GM23248 (cell line): ENCODE data around the gene ROS1. TPM values are rescaled to one million over a fixed set of nuclear protein-coding genes. Genes with fewer than 3 reads are reported as not detected.

Experiments used
- DNase-seq: peaks from one replicate; pipeline ENCODE4 v3.0.0-alpha.2; 2015
- H2AFZ ChIP-seq: fragments of 200-600 bp; sonication (generic); 2 replicates; pipeline ENCODE4 v1.6.1; 2016; ENCODE audit warnings: antibody characterized with exemption
- H3F3A ChIP-seq: fragments of 200-600 bp; sonication (generic); 2 replicates; pipeline ENCODE4 v1.6.1; 2016; ENCODE audit warnings: mild to moderate bottlenecking, antibody characterized with exemption, mixed run types; ENCODE audit not compliant: insufficient read depth
- H3K27ac ChIP-seq: fragments of 200-600 bp; sonication (generic); 2 replicates; pipeline ENCODE4 v1.5.1; 2016; ENCODE audit warnings: mild to moderate bottlenecking
- H3K27me3 ChIP-seq: fragments of 200-600 bp; sonication (generic); replicated peaks from 2 replicates; pipeline ENCODE4 v1.6.1; 2016; ENCODE audit warnings: mild to moderate bottlenecking; ENCODE audit not compliant: insufficient read depth
- H3K36me3 ChIP-seq: fragments of 200-600 bp; sonication (generic); 2 replicates; pipeline ENCODE4 v1.6.1; 2016; ENCODE audit warnings: low read depth, mild to moderate bottlenecking
- H3K4me1 ChIP-seq: fragments of 200-600 bp; sonication (generic); 2 replicates; pipeline ENCODE4 v1.6.1; 2016; ENCODE audit warnings: mild to moderate bottlenecking; ENCODE audit not compliant: insufficient read depth
- H3K4me2 ChIP-seq: fragments of 200-600 bp; sonication (generic); one replicate; pipeline ENCODE4 v1.6.1; 2016; ENCODE audit warnings: mild to moderate bottlenecking; ENCODE audit not compliant: unreplicated experiment
- H3K4me3 ChIP-seq: fragments of 200-600 bp; sonication (generic); 2 replicates; pipeline ENCODE4 v1.5.1; 2016; ENCODE audit warnings: mild to moderate bottlenecking
- H3K79me2 ChIP-seq: fragments of 200-600 bp; sonication (generic); 2 replicates; pipeline ENCODE4 v1.6.1; 2016; ENCODE audit warnings: mild to moderate bottlenecking; ENCODE audit not compliant: insufficient read depth
- H3K9ac ChIP-seq: fragments of 200-600 bp; sonication (generic); 2 replicates; pipeline ENCODE4 v1.6.1; 2016; ENCODE audit warnings: mild to moderate bottlenecking
- H3K9me2 ChIP-seq: fragments of 200-600 bp; sonication (generic); 2 replicates; pipeline ENCODE4 v1.6.1; 2016; ENCODE audit warnings: mixed run types, mild to moderate bottlenecking, moderate library complexity; ENCODE audit not compliant: insufficient read depth
- H3K9me3 ChIP-seq: fragments of 200-600 bp; sonication (generic); one replicate; pipeline ENCODE4 v1.6.1; 2017; ENCODE audit warnings: low read depth
- H4K20me1 ChIP-seq: fragments of 200-600 bp; sonication (generic); 2 replicates; pipeline ENCODE4 v1.6.0; 2016; ENCODE audit not compliant: insufficient read depth
- EZH2 ChIP-seq: fragments of 200-600 bp; sonication (generic); IDR thresholded peaks from 2 replicates; pipeline ENCODE4 v1.6.1; 2018; ENCODE audit warnings: antibody characterized with exemption, mild to moderate bottlenecking; ENCODE audit not compliant: insufficient read depth, poor library complexity, severe bottlenecking
- EZH2phosphoT487 ChIP-seq: fragments of 200-600 bp; sonication (generic); IDR thresholded peaks from 2 replicates; pipeline ENCODE4 v1.6.1; 2018; ENCODE audit warnings: antibody characterized with exemption, moderate library complexity, mild to moderate bottlenecking, low read depth; ENCODE audit not compliant: insufficient read depth
- WGBS, 2 experiments: methylation state at CpG; one replicate each; pipeline ENCODE4 v1.1.6; 2015 to 2017; ENCODE audit warnings: low lambda C conversion rate in 2 of 2, low coverage in 1 of 2; ENCODE audit errors: missing lambda C conversion rate in 2 of 2; 5-methylcytosine and 5-hydroxymethylcytosine counted together
- in situ Hi-C: fragments of 300-500 bp; cut with MboI; formaldehyde crosslinking; loops from 2 replicates; pipeline ENCODE4 v1.15.0; 2020
- polyA plus RNA-seq: library from polyadenylated mRNA; unstranded; fragments of >200 nt; fragmentation: Nextera tagmentation; extraction: Ambion mirVana; gene quantifications from 2 replicates; pipeline ENCODE4 v1.2.1, GENCODE V29; 2016
- total RNA-seq: library from RNA; depleted of rRNA; stranded (reverse); fragments of >200 nt; shearing (Covaris generic); gene quantifications from 2 replicates; pipeline ENCODE4 v1.2.3, GENCODE V29; 2014

The ROS1 gene
- total and polyA plus RNA-seq, 2 experiments from 2014 or later: 0.20 to 0.43 TPM

DNA sequence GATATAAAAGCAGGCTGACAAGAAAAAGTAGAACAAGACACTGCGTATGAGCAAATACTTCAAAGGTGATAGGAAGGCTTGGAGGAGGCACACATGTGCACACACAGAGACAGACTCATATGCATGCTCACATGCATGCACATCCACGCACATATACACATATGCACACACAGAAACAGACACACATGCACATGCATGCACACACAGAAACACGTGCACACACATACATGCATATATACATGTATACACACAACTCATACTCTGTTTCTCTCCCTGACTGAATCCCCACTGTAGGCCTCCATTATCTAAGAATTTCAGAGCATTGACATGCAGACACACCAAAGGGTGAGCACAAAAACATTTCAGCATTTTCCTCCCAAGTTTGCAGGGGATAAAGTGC is 116.7 kb downstream of the ROS1 start:
- H3K9ac ChIP-seq: no peak overlapping the region
- H3K27me3 ChIP-seq: no peaks in the 10 kb centered on the region
- no peaks in the 10 kb centered on the region for H3K9me2 ChIP-seq
- H3K4me2 ChIP-seq: no peak overlapping the region
- no peaks in the 10 kb centered on the region for H3K9me3 ChIP-seq
- no peaks in the 10 kb centered on the region for H3K4me1 ChIP-seq
- H2AFZ ChIP-seq: no peak overlapping the region
- no peaks in the 10 kb centered on the region for H4K20me1 ChIP-seq
- TF ChIP-seq EZH2phosphoT487 (no peak), EZH2 (no peak)
- no peaks in the 10 kb centered on the region for H3K36me3 ChIP-seq
- in situ Hi-C loops: no loop called here
- no peak for DNase-seq
- no peaks in the 10 kb centered on the region for H3K79me2 ChIP-seq
- 44 to 56% methylated on average over 3 of the region's 3 CpGs for WGBS, 2 experiments
- H3F3A ChIP-seq: no peaks in the 10 kb centered on the region
- H3K4me3 ChIP-seq: no peak overlapping the region
- no peak overlapping the region for H3K27ac ChIP-seq

DNA sequence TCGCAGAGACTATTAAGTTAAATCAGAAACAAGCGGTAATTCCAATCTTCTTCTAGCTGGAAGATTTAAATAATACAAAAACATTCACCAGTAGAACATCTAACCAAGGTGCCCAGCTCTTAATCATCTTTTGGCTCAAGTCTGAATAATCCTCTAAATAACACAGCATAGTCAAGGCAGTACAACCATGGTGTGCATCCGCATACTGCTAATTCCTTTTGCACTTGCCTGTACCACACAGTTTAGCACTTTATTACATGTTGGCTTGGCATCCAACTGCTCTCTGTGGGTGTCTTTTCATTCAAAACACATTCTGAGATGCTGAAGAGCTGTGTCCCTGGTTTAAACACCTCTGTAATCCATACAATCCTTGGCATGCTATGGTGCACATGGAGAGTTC is 118.1 kb downstream of the ROS1 start:
- no peaks in the 10 kb centered on the region for H3K9me2 ChIP-seq

DNA sequence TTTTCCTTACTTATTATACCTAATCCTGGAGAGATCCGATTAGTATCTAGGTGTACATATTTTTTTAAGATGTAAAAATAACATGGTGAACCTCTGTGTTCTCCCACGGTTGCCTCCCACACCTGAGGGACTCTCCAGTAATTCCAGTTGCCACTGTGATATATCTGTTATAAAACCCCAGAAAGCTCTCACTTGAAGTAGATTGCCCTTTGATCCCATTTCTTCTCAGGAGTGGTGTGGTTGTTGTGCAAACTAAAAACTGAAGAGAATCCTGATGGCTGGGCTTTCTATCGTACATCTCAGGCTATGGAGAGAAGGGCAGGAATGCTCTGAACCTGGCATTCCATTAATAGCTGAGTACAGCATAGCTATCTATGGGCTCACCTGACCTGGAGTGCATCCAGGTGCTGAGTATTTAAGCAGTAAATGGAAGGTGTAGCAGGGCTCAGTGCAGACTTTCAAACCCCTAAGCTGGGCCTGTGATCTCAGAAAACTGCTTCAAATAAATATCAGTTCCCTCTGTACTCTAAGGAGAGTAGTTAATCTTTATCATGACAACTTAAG is 119.4 kb downstream of the ROS1 start:
- Histone ChIP-seq H3K36me3 (no peaks in the 10 kb centered on the region), H3K9me2 (no peaks in the 10 kb centered on the region), H3K27ac (no peak overlapping the region), H2AFZ (no peak overlapping the region), H3K4me2 (no peak overlapping the region), H3K9me3 (no peaks in the 10 kb centered on the region), H3K27me3 (no peaks in the 10 kb centered on the region), H3K4me3 (no peak overlapping the region), H3K4me1 (no peaks in the 10 kb centered on the region), H3F3A (no peaks in the 10 kb centered on the region), H4K20me1 (no peaks in the 10 kb centered on the region), H3K9ac (no peak overlapping the region), H3K79me2 (no peaks in the 10 kb centered on the region)
- no peak for TF ChIP-seq EZH2
- TF ChIP-seq EZH2phosphoT487: no peak
- WGBS, 2 experiments: 60 to 72% methylated on average over 3 of the region's 3 CpGs
- DNase-seq: no peak
- in situ Hi-C loops: no loop called here

More for the DNA sequence above, 118.1 kb downstream of the ROS1 start:
- no peak for DNase-seq
- Histone ChIP-seq H3K4me2 (no peak overlapping the region), H2AFZ (no peak overlapping the region), H3K79me2 (no peaks in the 10 kb centered on the region), H3K4me1 (no peaks in the 10 kb centered on the region), H3K36me3 (no peaks in the 10 kb centered on the region), H3K27me3 (no peaks in the 10 kb centered on the region), H3K9ac (no peak overlapping the region), H3K4me3 (no peak overlapping the region), H3K27ac (no peak overlapping the region), H4K20me1 (no peaks in the 10 kb centered on the region), H3F3A (no peaks in the 10 kb centered on the region), H3K9me3 (no peaks in the 10 kb centered on the region)
- in situ Hi-C loops: no loop called here
- WGBS, 2 experiments: 89 to 96% methylated on average over 3 of the region's 3 CpGs
- TF ChIP-seq EZH2phosphoT487 (no peak), EZH2 (no peak)

DNA sequence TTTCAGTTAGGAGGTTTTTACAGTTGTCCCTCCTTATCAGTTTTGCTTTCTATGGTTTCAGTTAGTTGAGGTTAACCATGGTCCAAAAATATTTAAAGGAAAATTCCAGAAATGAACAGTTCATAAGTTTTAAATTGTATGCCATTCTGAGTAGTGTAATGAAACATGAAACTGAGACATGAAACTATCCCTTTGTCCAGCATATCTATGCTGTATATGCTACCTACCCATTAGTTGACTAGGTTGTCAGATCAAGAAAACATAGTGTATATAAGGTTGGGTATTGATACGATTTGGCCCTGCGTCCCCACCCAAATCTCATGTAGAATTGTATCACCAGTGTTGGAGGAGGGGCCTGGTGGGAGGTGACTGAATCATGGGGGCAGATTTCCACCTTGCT is 121.3 kb downstream of the ROS1 start:
- no peaks in the 10 kb centered on the region for H3K4me1 ChIP-seq
- no peaks in the 10 kb centered on the region for H3F3A ChIP-seq
- H3K9me3 ChIP-seq: no peaks in the 10 kb centered on the region
- H3K4me3 ChIP-seq: no peak overlapping the region
- H3K79me2 ChIP-seq: no peaks in the 10 kb centered on the region
- no peaks in the 10 kb centered on the region for H3K27me3 ChIP-seq
- TF ChIP-seq EZH2phosphoT487 (no peak), EZH2 (no peak)
- no peaks in the 10 kb centered on the region for H3K9me2 ChIP-seq
- H3K36me3 ChIP-seq: no peaks in the 10 kb centered on the region
- no peak overlapping the region for H3K4me2 ChIP-seq
- DNase-seq: no peak
- H3K27ac ChIP-seq: no peak overlapping the region
- H2AFZ ChIP-seq: no peak overlapping the region
- no peak overlapping the region for H3K9ac ChIP-seq
- in situ Hi-C loops: no loop called here
- 55 to 59% methylated on average over 2 of the region's 2 CpGs for WGBS, 2 experiments
- no peaks in the 10 kb centered on the region for H4K20me1 ChIP-seq

DNA sequence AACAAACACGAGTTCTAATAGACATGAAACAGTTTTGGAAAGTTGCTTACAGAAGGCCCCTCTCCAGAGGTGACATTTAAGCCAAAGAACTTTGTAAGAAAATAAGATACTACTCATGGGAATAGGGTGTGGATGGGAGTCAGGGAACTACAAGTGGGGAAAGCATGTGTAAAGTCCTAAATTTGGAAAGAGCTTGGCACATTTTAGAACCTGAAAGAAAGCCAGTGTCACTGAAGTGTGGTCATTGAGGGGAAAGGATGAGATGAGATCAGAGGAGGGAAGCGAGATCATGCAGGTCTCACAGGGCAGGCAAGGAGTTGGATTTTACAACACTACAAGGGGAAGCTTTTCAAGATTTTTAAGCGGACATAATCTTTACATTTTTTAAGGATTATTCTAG is 122.4 kb downstream of the ROS1 start:
- no peak for DNase-seq
- H3K36me3 ChIP-seq: no peaks in the 10 kb centered on the region
- no peaks in the 10 kb centered on the region for H3F3A ChIP-seq
- WGBS, 2 experiments: 12 to 19% methylated on average over 3 of the region's 3 CpGs
- in situ Hi-C loops: no loop called here
- H3K27ac ChIP-seq: no peak overlapping the region
- H3K9me3 ChIP-seq: no peaks in the 10 kb centered on the region
- H3K27me3 ChIP-seq: no peaks in the 10 kb centered on the region
- H3K4me1 ChIP-seq: no peaks in the 10 kb centered on the region
- H3K9me2 ChIP-seq: no peaks in the 10 kb centered on the region
- H4K20me1 ChIP-seq: no peaks in the 10 kb centered on the region
- no peak overlapping the region for H3K4me3 ChIP-seq
- no peak overlapping the region for H2AFZ ChIP-seq
- H3K9ac ChIP-seq: no peak overlapping the region
- TF ChIP-seq EZH2phosphoT487 (no peak), EZH2 (no peak)
- H3K79me2 ChIP-seq: no peaks in the 10 kb centered on the region
- H3K4me2 ChIP-seq: no peak overlapping the region
